Bone marrow (tissue), 2 donors: Measurements from ENCODE around the gene PTPRK.

Experiments
- DNase-seq, 2 donors: peaks; one replicate each; lab custom pipeline; 2025; lab: John Stamatoyannopoulos, UW

Gene PTPRK

GRCh38 chr6:128345278-128345677, 175.1 kb downstream of the PTPRK start:
- no peak for DNase-seq

GRCh38 chr6:128343706-128344105, 176.7 kb downstream of the PTPRK start:
- no peak for DNase-seq

GRCh38 chr6:128339635-128340450, 180.6 kb downstream of the PTPRK start:
- no peak for DNase-seq

GRCh38 chr6:128337619-128338018, 182.8 kb downstream of the PTPRK start:
- no peak for DNase-seq

- DNase-seq: no peak
Measured at GRCh38 chr6:128336436-128337095, 183.8 kb downstream of the PTPRK start.

GRCh38 chr6:128335963-128336362, 184.4 kb downstream of the PTPRK start:
- no peak for DNase-seq

GRCh38 chr6:128333581-128334223, 186.7 kb downstream of the PTPRK start:
- DNase-seq: no peak

- DNase-seq: peak in 1 of 2 donors; percentile 1
Measured at GRCh38 chr6:128327890-128328289, 192.5 kb downstream of the PTPRK start.

GRCh38 chr6:128323011-128323410, 197.4 kb downstream of the PTPRK start:
- DNase-seq: no peak

GRCh38 chr6:128319946-128320345, 200.5 kb downstream of the PTPRK start:
- DNase-seq: no peak

GRCh38 chr6:128319157-128319556, 201.2 kb downstream of the PTPRK start:
- DNase-seq: no peak

GRCh38 chr6:128316258-128316929, 204.0 kb downstream of the PTPRK start:
- no peak for DNase-seq

GRCh38 chr6:128314190-128314589, 206.2 kb downstream of the PTPRK start:
- DNase-seq: no peak

- no peak for DNase-seq
Measured at GRCh38 chr6:128311944-128312570, 208.3 kb downstream of the PTPRK start.

- no peak for DNase-seq
Measured at GRCh38 chr6:128310451-128310850, 209.9 kb downstream of the PTPRK start.

GRCh38 chr6:128307671-128308070, 212.7 kb downstream of the PTPRK start:
- DNase-seq: no peak

- DNase-seq: no peak
Measured at GRCh38 chr6:128305976-128306375, 214.4 kb downstream of the PTPRK start.

GRCh38 chr6:128305228-128305627, 215.2 kb downstream of the PTPRK start:
- no peak for DNase-seq

- DNase-seq: no peak
Measured at GRCh38 chr6:128303870-128304269, 216.5 kb downstream of the PTPRK start.

- DNase-seq: no peak
Measured at GRCh38 chr6:128302942-128303341, 217.5 kb downstream of the PTPRK start.

- no peak for DNase-seq
Measured at GRCh38 chr6:128295670-128296069, 224.7 kb downstream of the PTPRK start.

GRCh38 chr6:128290221-128290620, 230.2 kb downstream of the PTPRK start:
- DNase-seq: no peak
